GM21825 (cell line): ENCODE data around the gene FRK.
A peak's percentile ranks its signal among the peaks of the same experiment; 100 is the strongest.

Experiments
- ATAC-seq: cut with Tn5 transposase; IDR thresholded peaks from one replicate; pipeline ENCODE4 v1.9.1; 2021; ENCODE audit warnings: mild to moderate bottlenecking, moderate library complexity; ENCODE audit not compliant: unreplicated experiment

The FRK gene

GRCh38 chr6:116036075-116036773 lies 24.5 kb downstream of the FRK start:
- no peak for ATAC-seq

DNA sequence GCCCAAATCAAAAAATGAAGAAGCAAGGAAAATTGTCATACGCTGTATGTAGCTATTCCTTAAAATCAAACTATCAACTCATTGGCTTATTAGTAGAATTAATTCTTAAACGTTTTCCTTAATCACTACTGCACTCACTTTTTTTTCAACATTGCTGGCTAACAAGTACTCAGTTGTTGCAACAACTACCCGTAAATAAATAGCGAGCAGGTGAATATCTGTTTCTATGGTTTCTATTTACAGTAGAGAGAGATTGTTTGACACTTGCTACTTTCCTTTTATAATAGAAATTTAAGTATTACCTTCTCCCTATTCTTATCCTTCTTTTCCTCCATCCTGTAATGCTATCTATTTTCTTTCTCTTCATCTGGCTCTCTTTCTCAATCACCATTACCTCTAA lies 25.1 kb downstream of the FRK start:
- ATAC-seq, result no peak

- no peak for ATAC-seq
Observed at GRCh38 chr6:116034327-116034726, 26.4 kb downstream of the FRK start.

GRCh38 chr6:116033687-116034303 lies 26.9 kb downstream of the FRK start:
- ATAC-seq, result no peak

GRCh38 chr6:116030770-116031169 lies 29.9 kb downstream of the FRK start:
- no peak for ATAC-seq

GRCh38 chr6:116029535-116029934 lies 31.2 kb downstream of the FRK start:
- peak; percentile 48 for ATAC-seq

GRCh38 chr6:116028233-116028632 lies 32.5 kb downstream of the FRK start:
- ATAC-seq, result no peak

DNA sequence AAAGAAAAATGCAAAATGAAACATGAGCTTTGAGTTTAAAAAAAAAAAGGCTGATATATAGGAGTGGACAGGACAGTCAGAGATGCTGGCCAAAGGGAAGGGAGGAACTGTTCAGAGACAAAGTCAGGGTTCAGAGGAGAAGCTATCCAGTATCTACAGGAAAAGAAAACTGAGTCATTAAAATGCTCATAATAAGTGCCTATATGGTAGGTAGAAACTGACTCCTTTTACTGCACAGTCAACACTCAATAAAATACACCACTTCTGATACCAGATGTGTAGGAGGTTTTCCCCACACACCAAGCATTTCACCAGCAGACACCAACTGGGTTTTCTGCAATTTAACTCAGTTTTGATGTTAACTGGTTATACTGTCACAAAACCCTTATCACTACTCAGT lies 32.9 kb downstream of the FRK start:
- no peak for ATAC-seq

DNA sequence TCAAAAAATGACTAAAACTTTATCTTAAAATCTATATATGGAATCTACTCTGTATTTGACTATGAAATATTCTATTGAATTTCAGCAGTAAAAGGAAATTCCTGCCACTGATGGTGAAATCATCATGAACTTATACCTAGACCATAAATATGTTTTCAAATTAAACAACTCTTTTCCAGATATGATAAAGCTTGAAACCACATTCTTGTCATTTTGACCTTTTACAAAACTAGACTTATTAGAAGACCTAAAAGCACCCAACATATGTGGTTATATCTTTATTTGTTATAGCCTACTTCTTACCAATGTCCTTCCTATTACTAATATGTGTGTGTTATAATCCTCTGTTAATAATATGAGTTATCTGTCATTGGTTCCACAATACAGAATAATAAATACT lies 35.3 kb downstream of the FRK start:
- no peak for ATAC-seq

DNA sequence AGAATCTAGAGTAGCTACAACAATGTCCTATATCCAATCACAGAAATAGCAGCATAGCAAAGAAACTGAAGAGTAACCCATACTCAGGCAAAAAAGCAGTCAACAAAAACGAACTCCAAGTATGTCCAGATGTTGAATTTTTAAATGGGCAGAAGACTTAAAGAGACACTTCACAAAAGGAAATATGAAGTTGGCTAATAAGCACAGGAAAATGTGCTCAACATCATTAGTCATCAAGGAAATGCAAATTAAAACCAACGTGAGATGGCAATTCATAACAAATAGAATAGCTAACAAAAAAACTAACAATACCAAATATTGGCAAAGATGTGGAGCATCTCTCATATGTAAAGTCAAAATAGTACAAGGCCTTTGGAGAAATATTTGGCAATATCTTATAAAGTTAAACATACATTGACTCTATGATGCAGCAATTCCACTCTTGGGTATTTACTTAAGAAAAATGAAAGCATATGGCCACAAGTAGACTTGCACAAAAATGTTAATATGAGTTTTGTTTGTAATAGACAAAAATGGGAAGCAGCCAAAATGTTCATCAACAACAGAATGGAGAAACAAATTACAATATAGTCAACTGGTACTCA lies 37.7 kb downstream of the FRK start:
- ATAC-seq, result no peak

DNA sequence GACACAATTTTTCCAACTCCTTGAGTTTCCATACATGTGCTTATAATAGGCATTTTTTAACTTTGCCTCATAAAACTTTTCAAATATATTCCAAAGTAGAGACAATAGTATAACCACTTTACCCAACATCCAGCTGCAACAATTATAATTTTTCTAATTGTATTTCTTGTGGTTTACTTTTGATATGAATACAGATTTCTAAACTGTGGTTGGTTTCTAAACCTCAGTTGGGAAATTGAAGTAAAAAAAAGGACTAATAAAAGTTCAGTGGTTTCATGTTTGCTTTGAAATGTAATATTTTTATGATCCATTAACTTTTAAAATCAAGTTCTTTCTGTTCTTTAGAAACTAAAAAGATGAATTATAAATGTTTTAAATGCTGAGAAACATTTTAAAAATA lies 40.0 kb downstream of the FRK start:
- ATAC-seq, result no peak

DNA sequence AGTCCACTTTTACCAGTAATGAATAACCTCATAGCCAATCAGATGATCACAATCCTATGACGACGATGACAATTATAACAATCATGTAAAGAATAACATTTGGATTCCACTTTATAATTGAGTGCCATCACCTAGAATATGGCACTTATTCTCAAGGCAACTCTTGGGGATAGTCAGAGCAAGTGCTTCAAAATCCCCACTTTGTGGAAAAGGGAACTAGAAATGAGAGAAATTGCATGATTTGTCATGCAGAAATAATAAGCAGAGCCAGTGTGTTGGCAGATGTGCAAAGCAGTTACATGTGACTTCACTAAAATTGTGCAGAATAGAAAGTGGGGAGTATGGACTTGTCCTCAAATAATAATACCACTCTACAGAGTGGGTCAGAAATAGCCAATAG lies 41.3 kb downstream of the FRK start:
- ATAC-seq, result peak; percentile 78

GRCh38 chr6:116018976-116019375 lies 41.7 kb downstream of the FRK start:
- ATAC-seq, result no peak

DNA sequence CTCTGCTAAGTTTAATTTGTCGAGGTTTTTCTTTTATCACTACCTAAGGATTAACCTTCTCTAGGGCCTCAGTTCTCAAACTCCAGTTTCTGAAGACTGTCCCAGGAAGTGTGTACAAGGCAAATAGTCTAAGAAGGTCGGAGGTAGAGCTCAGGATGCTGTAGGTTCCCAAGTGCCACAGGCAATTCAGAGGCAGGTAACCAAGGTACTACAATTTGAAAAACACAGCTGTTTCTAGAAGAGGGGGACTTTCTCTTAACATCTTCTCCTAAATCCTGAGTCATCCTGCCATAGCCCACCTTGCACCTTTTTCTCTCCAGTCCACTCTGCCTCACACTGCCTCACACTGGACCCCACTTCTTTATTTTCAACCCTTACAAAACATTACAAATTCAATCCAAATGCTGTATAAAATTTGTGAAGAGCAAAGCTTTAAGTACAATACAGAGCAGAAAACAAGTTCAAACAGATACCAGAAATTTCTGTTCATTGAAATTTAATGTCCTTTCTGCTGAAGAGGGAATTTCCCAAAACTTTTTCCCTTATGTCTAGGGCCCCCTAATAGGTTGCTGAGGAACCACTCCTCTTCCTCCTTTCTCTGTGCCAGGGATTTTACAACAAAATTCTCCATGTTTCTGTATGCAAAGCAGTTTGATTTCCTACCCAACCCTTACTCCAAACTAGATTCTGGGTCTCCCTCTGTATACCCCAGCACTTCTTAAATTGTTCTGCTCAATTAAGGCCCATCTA lies 43.0 kb downstream of the FRK start:
- no peak for ATAC-seq

GRCh38 chr6:116016846-116017545 lies 43.7 kb downstream of the FRK start:
- ATAC-seq, result no peak

DNA sequence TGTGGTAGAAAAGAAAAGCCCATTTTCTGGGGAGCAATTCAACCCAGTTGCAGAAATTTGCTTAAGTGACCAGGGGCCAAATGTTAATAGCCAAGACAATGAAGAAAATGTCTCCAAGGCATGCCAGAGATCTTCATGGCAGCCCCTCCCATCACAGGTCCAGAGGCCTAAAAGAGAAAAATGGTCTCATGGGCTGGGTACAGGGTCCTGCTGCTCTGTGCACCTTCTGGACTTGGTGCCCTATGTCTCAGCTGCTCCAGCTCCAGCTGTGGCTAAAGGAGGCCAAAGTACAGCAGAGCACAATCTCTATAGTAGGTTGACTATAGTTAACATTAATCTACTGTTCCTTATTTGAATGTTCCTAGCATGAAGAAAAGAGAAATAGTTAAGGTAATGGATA lies 44.7 kb downstream of the FRK start:
- ATAC-seq, result no peak

GRCh38 chr6:116015561-116015960 lies 45.1 kb downstream of the FRK start:
- no peak for ATAC-seq

- ATAC-seq, result no peak
Observed at GRCh38 chr6:116012951-116013350, 47.7 kb downstream of the FRK start.

DNA sequence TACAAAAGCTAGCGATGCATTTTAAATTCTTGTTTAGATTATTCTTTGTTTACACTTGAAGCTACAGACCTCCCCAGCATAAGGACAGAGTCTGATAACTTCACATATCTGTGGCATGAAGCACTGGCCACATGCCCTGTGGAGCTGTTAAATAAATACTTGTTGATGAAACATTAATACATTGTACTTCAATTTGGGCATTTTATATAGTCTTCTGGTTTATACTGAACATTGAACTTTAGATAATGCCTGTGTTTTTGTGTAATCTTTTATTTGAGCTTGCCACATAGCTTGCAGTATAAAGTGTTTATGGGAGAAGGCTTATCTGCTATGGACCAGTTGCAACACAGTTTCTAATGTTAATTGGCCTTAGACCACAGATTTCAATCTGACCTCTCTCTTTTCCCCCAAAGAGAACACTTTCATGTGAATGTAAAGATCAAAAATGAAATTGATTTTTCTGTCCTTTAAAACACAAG lies 48.2 kb downstream of the FRK start:
- no peak for ATAC-seq

- peak; percentile 56 for ATAC-seq
Observed at GRCh38 chr6:116011520-116011919, 49.2 kb downstream of the FRK start.

GRCh38 chr6:116010790-116011401 lies 49.8 kb downstream of the FRK start:
- peak; percentile 40 for ATAC-seq
